GM21515 (cell line): Measurements from ENCODE around the gene AIM2.
"Not testable (repeated sequence)": the region's sequence is repeated elsewhere in the genome, so short reads cannot be mapped to it uniquely, and the experiment has no call there.

ENCODE experiments used
- ATAC-seq: cut with Tn5 transposase; IDR thresholded peaks from one replicate; pipeline ENCODE4 v1.9.1; 2021; ENCODE audit not compliant: unreplicated experiment

AIM2 gene

GRCh38 chr1:159076438-159077119 is at the start of gene AIM2:
Gene AIM2 (minus strand): TSS chr1:159076766. CDS start chr1:159073499, 3,267 bp downstream.
- peak; percentile 91 for ATAC-seq

- ATAC-seq = no peak
Observed at GRCh38 chr1:159123587-159123986, 47.0 kb upstream of the AIM2 start.

GRCh38 chr1:159122005-159122621 is 45.5 kb upstream of the AIM2 start:
- peak; percentile 81 for ATAC-seq

GRCh38 chr1:159121526-159121925 is 45.0 kb upstream of the AIM2 start:
- peak; percentile 45 for ATAC-seq

GRCh38 chr1:159120317-159120716 is 43.8 kb upstream of the AIM2 start:
- ATAC-seq = no peak

- no peak for ATAC-seq
Observed at GRCh38 chr1:159113596-159114433, 37.2 kb upstream of the AIM2 start.

GRCh38 chr1:159103021-159103420 is 26.5 kb upstream of the AIM2 start:
- ATAC-seq = not testable (repeated sequence)

- ATAC-seq = no peak
Observed at GRCh38 chr1:159100589-159100988, 24.0 kb upstream of the AIM2 start.

- no peak for ATAC-seq
Observed at GRCh38 chr1:159098596-159098995, 22.0 kb upstream of the AIM2 start.

- ATAC-seq = no peak
Observed at GRCh38 chr1:159092036-159092760, 15.6 kb upstream of the AIM2 start.

GRCh38 chr1:159091607-159092031 is 15.1 kb upstream of the AIM2 start:
- ATAC-seq = no peak

- no peak for ATAC-seq
Observed at GRCh38 chr1:159091180-159091560, 14.6 kb upstream of the AIM2 start.

- ATAC-seq = no peak
Observed at GRCh38 chr1:159090286-159091179, 14.0 kb upstream of the AIM2 start.

- ATAC-seq = no peak
Observed at GRCh38 chr1:159089184-159089791, 12.7 kb upstream of the AIM2 start.

GRCh38 chr1:159088546-159089183 is 12.1 kb upstream of the AIM2 start:
- peak; percentile 50 for ATAC-seq

- no peak for ATAC-seq
Observed at GRCh38 chr1:159088050-159088449, 11.5 kb upstream of the AIM2 start.

- no peak for ATAC-seq
Observed at GRCh38 chr1:159084867-159085266, 8.3 kb upstream of the AIM2 start.

GRCh38 chr1:159084152-159084551 is 7.6 kb upstream of the AIM2 start:
- ATAC-seq = no peak

GRCh38 chr1:159083013-159083412 is 6.4 kb upstream of the AIM2 start:
- ATAC-seq = no peak
